Pancreas (tissue), 10 donors: ENCODE data around the gene IL1R1. TPM values are rescaled to one million over a fixed set of nuclear protein-coding genes. Genes with fewer than 3 reads are reported as not detected.

Experiments used
- ATAC-seq, 4 donors: fragments of 200-7000 bp; cut with Tn5 transposase; one replicate each; pipeline versions ENCODE4 v1.8.0 to v1.9.1; 2020; ENCODE audit warnings: mild to moderate bottlenecking in 4 of 4, moderate library complexity in 4 of 4
- DNase-seq, 6 donors: peaks; one replicate each; pipeline ENCODE4 v3.0.0-alpha.2; 2020
- FAIRE-seq: peaks from 2 replicates; lab custom pipeline; 2012; peaks lifted over from hg19 to GRCh38; lab: Jason Lieb, UNC
- H3K27ac ChIP-seq, 4 donors: fragments of 200-600 bp; sonication (generic); 1 replicate in 3 of 4; 2 replicates in 1 of 4; pipeline versions ENCODE4 v1.5.0 to v1.8.0; 2020
- H3K27me3 ChIP-seq, 4 donors: fragments of 200-600 bp; one replicate each; pipeline ENCODE4 v1.8.0; 2021
- H3K36me3 ChIP-seq, 3 donors: fragments of 200-600 bp; sonication (generic) in 1 of 3; one replicate each; pipeline versions ENCODE4 v1.5.0 to v1.8.0; 2020 to 2021
- H3K4me1 ChIP-seq, 3 donors: fragments of 200-600 bp; one replicate each; pipeline ENCODE4 v1.8.0; 2021
- H3K4me3 ChIP-seq, 4 donors: fragments of 200-600 bp; sonication (generic) in 2 of 4; one replicate each; pipeline versions ENCODE4 v1.5.0 to v1.8.0; 2020 to 2021
- H3K9me3 ChIP-seq, 4 donors: fragments of 200-600 bp; one replicate each; pipeline ENCODE4 v1.8.0; 2021
- WGBS, 2 donors: extraction: QIAGEN DNeasy Blood & Tissue Kit; methylation state at CpG; one replicate each; pipeline ENCODE4 v1.1.7; 2013; 5-methylcytosine and 5-hydroxymethylcytosine counted together
- intact Hi-C, 3 donors: fragments of 100-400 bp; cut with DNase I; formaldehyde crosslinking; loops; one replicate each; pipeline versions ENCODE4 v1.11.1 to v1.14.2; 2022
- polyA plus RNA-seq, 2 donors: library from polyadenylated mRNA; stranded (reverse); fragments of 200-250 nt; gene quantifications; one replicate each; pipeline ENCODE4 v1.2.3, GENCODE V29; 2013
- total RNA-seq, 6 donors: library from RNA; stranded (reverse); fragmentation: NEBNext Ultra II Directional in 4 of 6; extraction: Animal tissue kit (Norgen Biotek cat#: 25700) in 4 of 6; gene quantifications; one replicate each; pipeline versions ENCODE4 v1.2.1 to v1.2.4, GENCODE V29; 2021 to 2023
- TF ChIP-seq, protein P1 (sequence below), 4 donors: fragments of 200-600 bp; sonication (generic) in 3 of 4; IDR thresholded peaks; one replicate each; pipeline versions ENCODE4 v1.5.0 to v1.8.0; 2021; ENCODE audit warnings: antibody characterized with exemption in 4 of 4
- donor health status: healthy with polysubstance abuse.
- donor health status: DM: no; HTN: no; CAD: no; lungs with moderate emphysema.
- donor health status: DM: no; HTN: no; CAD: no.
- donor health status: control.
- donor health status: control.
- donor health status: Bipolar disorder and iron deficiency.
- donor health status: DM: yes; HTN: yes; CAD: no.
- donor health status: DM: no; HTN: no; CAD: no.
- donor health status: DM: no; HTN: no; CAD: no.
- donor health status: DM: yes; HTN: yes; CAD: no.

Gene IL1R1
- total and polyA plus RNA-seq, 8 donors = 17.1 to 74.5 (median 26.8) TPM

DNA sequence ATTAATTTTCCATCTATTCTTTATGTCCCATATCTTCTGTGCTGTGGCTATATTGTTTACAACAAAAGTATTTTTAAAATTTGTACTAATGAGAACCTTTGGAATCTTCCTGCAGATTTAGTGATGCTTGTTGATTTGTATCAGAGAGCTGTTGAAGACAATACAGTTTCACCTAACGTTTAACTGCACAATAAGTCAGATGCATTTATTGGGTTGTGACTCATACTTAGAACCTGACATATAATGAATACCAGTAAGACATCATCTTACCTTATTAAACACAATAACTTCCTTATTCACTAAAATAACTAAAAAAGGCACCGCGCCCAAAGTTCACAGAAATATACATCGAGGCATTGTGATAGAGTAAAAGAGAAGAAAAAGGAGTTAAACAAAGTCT is 43.8 kb upstream of the IL1R1 start:
- TF ChIP-seq, protein P1, sequence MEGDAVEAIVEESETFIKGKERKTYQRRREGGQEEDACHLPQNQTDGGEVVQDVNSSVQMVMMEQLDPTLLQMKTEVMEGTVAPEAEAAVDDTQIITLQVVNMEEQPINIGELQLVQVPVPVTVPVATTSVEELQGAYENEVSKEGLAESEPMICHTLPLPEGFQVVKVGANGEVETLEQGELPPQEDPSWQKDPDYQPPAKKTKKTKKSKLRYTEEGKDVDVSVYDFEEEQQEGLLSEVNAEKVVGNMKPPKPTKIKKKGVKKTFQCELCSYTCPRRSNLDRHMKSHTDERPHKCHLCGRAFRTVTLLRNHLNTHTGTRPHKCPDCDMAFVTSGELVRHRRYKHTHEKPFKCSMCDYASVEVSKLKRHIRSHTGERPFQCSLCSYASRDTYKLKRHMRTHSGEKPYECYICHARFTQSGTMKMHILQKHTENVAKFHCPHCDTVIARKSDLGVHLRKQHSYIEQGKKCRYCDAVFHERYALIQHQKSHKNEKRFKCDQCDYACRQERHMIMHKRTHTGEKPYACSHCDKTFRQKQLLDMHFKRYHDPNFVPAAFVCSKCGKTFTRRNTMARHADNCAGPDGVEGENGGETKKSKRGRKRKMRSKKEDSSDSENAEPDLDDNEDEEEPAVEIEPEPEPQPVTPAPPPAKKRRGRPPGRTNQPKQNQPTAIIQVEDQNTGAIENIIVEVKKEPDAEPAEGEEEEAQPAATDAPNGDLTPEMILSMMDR (IDR thresholded peaks at IDR 0.05) = no peak
- FAIRE-seq (no peak), DNase-seq (no peak), ATAC-seq (no peak)
- Histone ChIP-seq H3K27me3 (no peaks in the 10 kb centered on the region), H3K27ac (no peak overlapping the region), H3K4me3 (no peak overlapping the region), H3K9me3 (no peaks in the 10 kb centered on the region), H3K4me1 (peaks cover 0 to 35% (median 33%) of the 10 kb centered on the region in 3 donors), H3K36me3 (no peaks in the 10 kb centered on the region)
- 98% methylated on average over 4 of the region's 4 CpGs for WGBS, 2 donors
- intact Hi-C loops = no loop called here

DNA sequence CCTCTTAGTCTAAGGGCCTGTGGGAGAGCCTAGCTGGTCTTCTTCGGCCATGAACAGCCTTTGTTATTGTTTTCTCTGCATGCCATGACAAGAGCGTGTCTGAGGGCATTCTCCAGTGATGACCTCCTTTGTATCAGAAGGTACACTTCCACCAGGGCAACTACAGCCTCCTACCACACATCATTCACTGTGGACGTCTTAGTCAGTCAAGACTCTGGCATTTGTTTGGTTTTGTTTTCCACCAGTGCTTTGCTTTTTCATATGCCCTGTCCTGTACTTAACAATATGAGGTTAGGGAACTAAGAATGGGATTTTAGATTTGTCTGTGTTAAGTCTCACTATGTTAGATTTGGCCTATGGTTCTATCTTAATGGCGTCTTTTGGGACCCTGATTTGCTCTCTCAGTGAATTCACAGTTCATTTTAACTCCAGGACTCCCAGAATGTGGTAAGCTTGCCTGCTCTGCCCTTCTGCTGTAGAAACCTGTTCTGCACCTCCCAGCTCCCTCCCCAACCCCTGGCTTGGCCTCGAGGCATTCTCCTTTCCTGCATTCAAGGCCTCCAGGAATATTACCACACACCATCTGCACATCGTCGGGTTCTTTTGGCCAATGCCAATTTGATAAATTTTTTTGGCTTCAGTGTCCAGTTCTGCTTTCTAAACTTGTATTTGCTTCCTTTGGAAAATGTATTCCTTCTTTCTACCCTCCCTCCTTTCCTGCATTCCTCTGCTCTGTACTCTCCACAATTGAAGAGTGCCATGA is 42.8 kb upstream of the IL1R1 start:
- ATAC-seq = peak in 2 of 4 donors; percentile 14 to 35
- Histone ChIP-seq H3K9me3 (no peaks in the 10 kb centered on the region), H3K36me3 (no peaks in the 10 kb centered on the region), H3K4me1 (peaks cover 1 to 43% (median 38%) of the 10 kb centered on the region in 3 donors), H3K4me3 (no peak overlapping the region), H3K27me3 (no peaks in the 10 kb centered on the region), H3K27ac (peak overlapping the region in 2 of 4 donors; percentile 84 to 85)
- DNase-seq = peak in 1 of 6 donors; percentile 31
- no peak for FAIRE-seq
- intact Hi-C loops = no loop called here
- 55 to 61% methylated on average over 7 of the region's 7 CpGs for WGBS, 2 donors
- TF ChIP-seq, protein P1 (IDR thresholded peaks at IDR 0.05) = no peak

DNA sequence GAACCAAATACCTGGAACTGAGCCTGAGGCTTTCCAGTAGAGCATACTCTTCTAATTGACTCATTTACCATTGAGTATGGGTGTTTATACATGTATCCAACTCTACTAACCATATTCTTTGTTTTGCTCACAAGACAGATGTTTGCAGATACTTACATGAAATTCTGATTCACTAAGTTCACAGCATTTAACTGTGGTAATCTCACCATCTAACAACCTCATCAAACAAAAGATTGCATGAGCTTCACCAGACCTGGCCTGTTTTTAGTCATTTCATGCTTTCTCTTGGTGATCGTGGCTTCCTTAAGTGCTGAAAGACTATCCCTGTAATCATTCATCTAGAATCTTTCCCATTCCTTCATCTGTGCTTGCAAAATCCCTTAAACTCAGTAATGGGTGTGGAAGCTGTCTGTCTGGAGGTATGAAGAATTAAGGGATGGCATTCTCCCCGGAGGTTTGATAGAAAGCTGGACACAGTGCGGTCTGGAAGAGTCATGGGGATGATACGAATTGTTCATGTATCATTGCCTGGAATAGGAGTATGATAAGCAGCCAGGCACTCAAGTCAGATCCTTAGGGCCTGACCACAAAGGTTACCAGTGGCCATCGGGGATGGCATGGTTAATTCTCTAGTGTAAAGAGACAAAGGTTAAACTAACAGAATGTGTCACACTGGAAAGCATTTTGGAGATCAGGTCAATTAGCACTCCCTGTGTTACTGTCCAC is 42.0 kb upstream of the IL1R1 start:
- WGBS, 2 donors = 58 to 75% methylated on average over 5 of the region's 5 CpGs
- Histone ChIP-seq H3K27ac (peak overlapping the region in 3 of 4 donors; percentile 39 to 85 (median 84)), H3K27me3 (no peaks in the 10 kb centered on the region), H3K4me1 (peaks cover 3 to 50% (median 46%) of the 10 kb centered on the region in 3 donors), H3K36me3 (no peaks in the 10 kb centered on the region), H3K4me3 (no peak overlapping the region), H3K9me3 (no peaks in the 10 kb centered on the region)
- intact Hi-C loops = no loop called here
- DNase-seq = no peak
- FAIRE-seq = no peak
- TF ChIP-seq, protein P1 (IDR thresholded peaks at IDR 0.05) = no peak
- peak in 2 of 4 donors; percentile 2 to 11 for ATAC-seq

- FAIRE-seq = no peak
- WGBS, 2 donors = 35 to 41% methylated on average over 5 of the region's 5 CpGs
These were observed 41.3 kb upstream of the IL1R1 start for GRCh38 chr2:102101097-102101848.

More at GRCh38 chr2:102101097-102101848, 41.3 kb upstream of the IL1R1 start:
- no peak for DNase-seq
- ATAC-seq = peak in 1 of 4 donors; percentile 2
- Histone ChIP-seq H3K4me3 (no peak overlapping the region), H3K27me3 (no peaks in the 10 kb centered on the region), H3K9me3 (no peaks in the 10 kb centered on the region), H3K36me3 (no peaks in the 10 kb centered on the region), H3K27ac (peak overlapping the region; percentile 32 to 85 (median 62)), H3K4me1 (peaks cover 3 to 55% (median 48%) of the 10 kb centered on the region in 3 donors)
- TF ChIP-seq, protein P1 (IDR thresholded peaks at IDR 0.05) = no peak
- intact Hi-C loops = no loop called here
